GM12878 (cell line): ENCODE measurements around the gene TAC3. TPM values are rescaled to one million over a fixed set of nuclear protein-coding genes. Genes with fewer than 3 reads are reported as not detected.

Experiments
- ATAC-seq: fragments of 200-7000 bp; cut with Tn5 transposase; 3 replicates; pipeline ENCODE4 v1.9.1; 2020; ENCODE audit warnings: mild to moderate bottlenecking, moderate library complexity
- BruUV-seq: library from RNA; stranded (reverse); fragments of 400-500 nt; replicated peaks from 2 replicates; lab custom pipeline; 2021; lab: Mats Ljungman, UMichigan
- CTCF ChIA-PET: fragments of 300-600 bp; sonication (Branson Sonifier 250); formaldehyde crosslinking; extraction: SDS; loops from one replicate; lab custom pipeline; 2021; ENCODE audit warnings: inconsistent platforms; lab: Yijun Ruan, JAX
- POLR2A ChIA-PET: fragments of 350-600 bp; formaldehyde crosslinking; extraction: SDS; loops from one replicate; lab custom pipeline; 2021; ENCODE audit warnings: inconsistent platforms; lab: Charles Lee
- RAD21 ChIA-PET: fragments of 300-600 bp; sonication (Branson Sonifier 250); formaldehyde crosslinking; loops from one replicate; lab custom pipeline; 2023; ENCODE audit warnings: antibody characterized with exemption; ENCODE audit not compliant: unreplicated experiment; lab: Charles Lee
- SMC1A ChIA-PET: fragments of 300-600 bp; sonication (Branson Sonifier 250); formaldehyde crosslinking; loops from one replicate; lab custom pipeline; 2023; ENCODE audit not compliant: unreplicated experiment, uncharacterized antibody; lab: Charles Lee
- DNase-seq: peaks from one replicate; pipeline ENCODE4 v3.0.0-alpha.2; 2011; ENCODE audit warnings: low read depth, low spot score
- FAIRE-seq: peaks from 3 replicates; lab custom pipeline; 2011; peaks lifted over from hg19 to GRCh38; lab: Jason Lieb, UNC
- H2AFZ ChIP-seq: 2 replicates; pipeline ENCODE4 v1.6.0; 2011; ENCODE audit warnings: low read depth, low read length, control low read depth; ENCODE audit not compliant: control insufficient read depth
- H3K27ac ChIP-seq: 2 replicates; pipeline ENCODE4 v1.5.1; 2011; ENCODE audit warnings: control low read depth; ENCODE audit not compliant: control insufficient read depth, insufficient read depth
- H3K27me3 ChIP-seq, 2 experiments: replicated peaks in 1 of 2; 2 replicates each; pipeline versions ENCODE4 v1.6.0 to v1.6.1; 2011; ENCODE audit warnings: low read length in 1 of 2; ENCODE audit not compliant: control insufficient read depth in 2 of 2, insufficient read depth in 2 of 2
- H3K36me3 ChIP-seq, 2 experiments: 2 replicates each; pipeline ENCODE4 v1.5.1; 2011; ENCODE audit warnings: low read length in 1 of 2; ENCODE audit not compliant: control insufficient read depth in 2 of 2, insufficient read depth in 2 of 2
- H3K4me1 ChIP-seq: 2 replicates; pipeline ENCODE4 v1.6.1; 2011; ENCODE audit warnings: mild to moderate bottlenecking, low read length, moderate library complexity, mixed read lengths; ENCODE audit not compliant: control insufficient read depth, insufficient read depth
- H3K4me2 ChIP-seq: 2 replicates; pipeline ENCODE4 v1.6.0; 2011; ENCODE audit warnings: control low read depth; ENCODE audit not compliant: control insufficient read depth, insufficient read depth
- H3K4me3 ChIP-seq: fragments of 200-600 bp; sonication (generic); 2 replicates; pipeline ENCODE4 v1.5.1; 2016
- H3K79me2 ChIP-seq: 2 replicates; pipeline ENCODE4 v1.6.0; 2011; ENCODE audit warnings: low read length; ENCODE audit not compliant: control insufficient read depth, insufficient read depth
- H3K9ac ChIP-seq: 2 replicates; pipeline ENCODE4 v1.8.0; 2011; ENCODE audit warnings: low read length, control low read depth, mixed read lengths; ENCODE audit not compliant: control insufficient read depth, insufficient read depth
- H3K9me3 ChIP-seq: replicated peaks from 3 replicates; pipeline ENCODE4 v1.5.1; 2011; ENCODE audit warnings: mild to moderate bottlenecking, low read length; ENCODE audit not compliant: control insufficient read depth, insufficient read depth
- H4K20me1 ChIP-seq: 2 replicates; pipeline ENCODE4 v1.6.0; 2011; ENCODE audit not compliant: control insufficient read depth, insufficient read depth
- ETV6 ChIP-seq, 2 experiments: fragments of 450-650 bp in 1 of 2; IDR thresholded peaks in 1 of 2; conservative IDR thresholded peaks in 1 of 2; 2 replicates each; pipeline ENCODE4 v1.6.1; 2014; ENCODE audit warnings: antibody characterized with exemption in 1 of 2, borderline replicate concordance in 1 of 2, low read depth in 1 of 2, mild to moderate bottlenecking in 1 of 2, moderate library complexity in 1 of 2
- GATAD2B ChIP-seq: fragments of 450-650 bp; conservative IDR thresholded peaks from 2 replicates; pipeline ENCODE4 v1.6.1; 2017; ENCODE audit warnings: low read depth, mild to moderate bottlenecking, moderate library complexity
- HDGF ChIP-seq: fragments of 450-650 bp; IDR thresholded peaks from 2 replicates; pipeline ENCODE4 v1.6.1; 2016; ENCODE audit warnings: antibody characterized with exemption
- KLF5 ChIP-seq: fragments of 450-650 bp; IDR thresholded peaks from 2 replicates; pipeline ENCODE4 v1.6.1; 2014; ENCODE audit warnings: mild to moderate bottlenecking; ENCODE audit not compliant: partially characterized antibody
- MEF2A ChIP-seq: IDR thresholded peaks from 2 replicates; pipeline ENCODE4 v1.6.1; 2011; ENCODE audit warnings: low read depth, mild to moderate bottlenecking, low read length, moderate library complexity; ENCODE audit not compliant: insufficient read depth
- NR2C2 ChIP-seq: IDR thresholded peaks from 2 replicates; pipeline ENCODE4 v1.6.1; 2011; ENCODE audit warnings: borderline replicate concordance, low read depth; ENCODE audit not compliant: control insufficient read depth, insufficient read length
- TCF7 ChIP-seq: IDR thresholded peaks from 2 replicates; pipeline ENCODE4 v1.6.1; 2014; ENCODE audit warnings: antibody characterized with exemption, borderline replicate concordance
- WGBS: methylation state at CpG from one replicate; pipeline ENCODE4 v1.1.6; 2016; ENCODE audit warnings: low lambda C conversion rate; ENCODE audit not compliant: insufficient replicate concordance, insufficient coverage; ENCODE audit errors: missing lambda C conversion rate; 5-methylcytosine and 5-hydroxymethylcytosine counted together
- in situ Hi-C: fragments of 300-500 bp; cut with MboI; formaldehyde crosslinking; loops from 9 replicates; pipeline ENCODE4 v1.14.3; 2018; ENCODE audit warnings: mixed read lengths
- intact Hi-C: fragments of 100-400 bp; cut with micrococcal nuclease; formaldehyde crosslinking; loops from one replicate; pipeline ENCODE4 v1.14.2; 2022; ENCODE audit not compliant: unreplicated experiment
- polyA plus RNA-seq, 11 experiments: library from polyadenylated mRNA; depleted of rRNA in 4 of 11; unstranded in 6 of 11; stranded (reverse) in 5 of 11; fragments of >200 nt; fragmentation: Nextera tagmentation in 4 of 11; fragmentation: Illumina TruSeq in 1 of 11; extraction: Ambion mirVana in 4 of 11; extraction: Trizol in 1 of 11; gene quantifications; 1 replicate in 1 of 11; 2 replicates in 10 of 11; pipeline versions ENCODE4 v1.2.1 to v1.2.3, GENCODE V29; 2011 to 2016; ENCODE audit warnings: inconsistent platforms in 2 of 11, missing spikeins in 2 of 11, low read depth in 1 of 11
- total RNA-seq, 4 experiments: library from RNA; depleted of rRNA in 3 of 4; stranded (reverse); fragments of >200 nt in 3 of 4; fragmentation: Illumina TruSeq in 1 of 4; extraction: Trizol in 1 of 4; gene quantifications; 2 replicates each; pipeline versions ENCODE4 v1.2.1 to v1.2.3, GENCODE V29; 2013 to 2021
- TF ChIP-seq, protein P1 (sequence below): fragments of 450-650 bp; IDR thresholded peaks from 2 replicates; pipeline ENCODE4 v1.6.1; 2014; ENCODE audit warnings: mild to moderate bottlenecking
- TF ChIP-seq, protein P2 (sequence below): fragments of 450-650 bp; IDR thresholded peaks from 2 replicates; pipeline ENCODE4 v1.6.1; 2018; ENCODE audit warnings: mild to moderate bottlenecking, low read depth, moderate library complexity; ENCODE audit not compliant: partially characterized antibody

TAC3 gene
- total and polyA plus RNA-seq, 10 of the 15 experiments (the other 5 are each of a cell fraction or from before 2014, with no cell fraction given): 0.11 to 0.18 (median 0.13) TPM; not detected in 7

DNA sequence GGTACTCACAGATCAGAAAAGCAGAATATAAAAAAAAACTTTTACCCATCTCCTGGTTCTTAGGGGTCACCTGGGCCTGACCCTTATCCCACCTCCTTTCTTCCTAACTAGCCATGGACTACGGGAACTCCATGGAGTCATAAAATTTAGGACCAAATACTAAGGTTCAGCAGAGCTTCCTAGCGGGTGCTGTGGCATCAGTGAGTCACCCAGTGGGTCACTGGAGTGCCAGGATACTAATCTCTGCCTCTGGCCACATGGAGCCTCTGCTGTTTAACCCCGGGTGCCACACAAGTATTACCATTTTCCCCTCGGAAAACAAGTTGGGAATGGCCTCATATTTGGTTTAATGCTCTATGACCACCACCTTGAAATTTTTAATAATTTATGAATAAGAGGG lies 16.9 kb downstream of the TAC3 start:
- 68% methylated on average over 4 of the region's 4 CpGs for WGBS
- Histone ChIP-seq H3K4me1 (peaks cover 34% of the 10 kb centered on the region), H3K27ac (peak overlapping the region; percentile 28), H3K9me3 (no peaks in the 10 kb centered on the region), H3K79me2 (no peaks in the 10 kb centered on the region; the same call in 1 of the 2 replicates), H3K9ac (no peak overlapping the region), H3K36me3 (peaks cover 1 to 6% of the 10 kb centered on the region in 2 experiments; a peak in 2 of 4 replicates), H4K20me1 (no peaks in the 10 kb centered on the region), H3K4me2 (peak overlapping the region; percentile 39), H3K27me3 (no peaks in the 10 kb centered on the region), H2AFZ (no peak overlapping the region), H3K4me3 (no peak overlapping the region)
- DNase-seq (no peak), FAIRE-seq (no peak), ATAC-seq (no peak)
- SMC1A ChIA-PET: interaction anchor here (0.6 to 12.3 kb wide), 13 partner anchors 9 to 443 kb away, joined by 3 to 125 read pairs (median 3); partner anchors contain the start of genes HSD17B6 and STAT6
- RAD21 ChIA-PET: interaction anchor here (0.6 to 1.5 kb wide), 12 partner anchors 8 to 372 kb away, joined by 3 to 13 read pairs (median 4); partner anchors contain the start of genes PRIM1, PTGES3 and STAT6
- in situ Hi-C loops (no loop called here), intact Hi-C loops (no loop called here)
- POLR2A ChIA-PET: interaction anchor here (0.5 to 2.2 kb wide), 2 partner anchors 112 to 248 kb away, joined by 3 to 7 read pairs; partner anchors contain the start of gene STAT6
- TF ChIP-seq ETV6 (conservative IDR thresholded peaks at IDR 0.05 in 1 of 2, IDR thresholded peaks at IDR 0.05 in 1 of 2; ENCODE audit: borderline replicate concordance in 1 of 2, low read depth in 1 of 2): 0 out of 4 replicates have a peak, but pooled peaks of 1 of the 2 experiments have one; percentile 5
- TF ChIP-seq NR2C2: no peak
- TF ChIP-seq GATAD2B: 0 out of 2 replicates have a peak, but pooled peaks have one; percentile 4
- no TSS peak for BruUV-seq
- CTCF ChIA-PET: interaction anchor here (0.6 to 12.1 kb wide), 10 partner anchors 8 to 1360 kb away, joined by 3 to 177 read pairs (median 24); partner anchors contain the start of genes HSD17B6, PRIM1 and STAT6

DNA sequence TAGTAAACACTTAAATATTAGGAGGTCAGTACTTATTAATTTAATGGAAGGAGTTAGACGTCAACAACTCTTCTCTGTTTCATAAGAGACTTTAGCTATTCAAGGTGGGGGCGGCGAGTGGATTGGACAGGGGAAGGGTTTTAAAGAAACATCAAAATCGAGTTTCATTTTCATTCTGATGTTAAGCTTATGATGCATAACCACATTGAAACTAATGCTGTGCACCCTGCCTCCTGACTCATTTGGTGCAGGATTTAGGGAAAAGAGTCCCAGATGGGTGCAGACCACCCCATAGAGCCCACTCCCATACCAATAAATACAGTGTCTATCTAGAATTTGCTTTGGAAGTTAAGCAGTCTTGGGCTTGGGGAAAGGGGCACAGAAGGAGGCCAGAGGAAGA lies 17.3 kb downstream of the TAC3 start:
- H3K4me1 ChIP-seq: peaks cover 34% of the 10 kb centered on the region
- DNase-seq: peak; percentile 69
- peak; percentile 94 for FAIRE-seq
- intact Hi-C loops (no loop called here), in situ Hi-C loops (no loop called here)
- WGBS: 4% methylated on average over 4 of the region's 4 CpGs
- ChIA-PET SMC1A (interaction anchor here (0.6 to 12.3 kb wide), 10 partner anchors 8 to 249 kb away, joined by 3 to 125 read pairs (median 4); partner anchors contain the start of genes HSD17B6 and STAT6), CTCF (interaction anchor here (0.6 to 12.1 kb wide), 10 partner anchors 7 to 1360 kb away, joined by 3 to 177 read pairs (median 24); partner anchors contain the start of genes HSD17B6, PRIM1 and STAT6), POLR2A (interaction anchor here (0.5 to 2.2 kb wide), 3 partner anchors 31 to 247 kb away, joined by 3 to 9 read pairs (median 7); partner anchors contain the start of gene STAT6), RAD21 (interaction anchor here (0.6 to 1.5 kb wide), 13 partner anchors 8 to 372 kb away, joined by 3 to 13 read pairs (median 5); partner anchors contain the start of genes PRIM1, PTGES3 and STAT6)
- H3K4me3 ChIP-seq: no peak overlapping the region
- no peaks in the 10 kb centered on the region for H3K9me3 ChIP-seq
- BruUV-seq: no TSS peak
- H3K27me3 ChIP-seq: no peaks in the 10 kb centered on the region
- peak overlapping the region; percentile 56 for H3K27ac ChIP-seq
- peak overlapping the region; percentile 65 for H3K4me2 ChIP-seq
- H2AFZ ChIP-seq: no peak overlapping the region
- peaks cover 0 to 6% of the 10 kb centered on the region in 2 experiments; a peak in 2 of 4 replicates for H3K36me3 ChIP-seq
- ATAC-seq: peak; percentile 89
- no peaks in the 10 kb centered on the region for H4K20me1 ChIP-seq
- H3K9ac ChIP-seq: no peak overlapping the region
- no peaks in the 10 kb centered on the region; the same call in 1 of the 2 replicates for H3K79me2 ChIP-seq
- TF ChIP-seq HDGF (no peak), NR2C2 (no peak), KLF5 (no peak), MEF2A (no peak), TCF7 (no peak)
- TF ChIP-seq, protein P1, sequence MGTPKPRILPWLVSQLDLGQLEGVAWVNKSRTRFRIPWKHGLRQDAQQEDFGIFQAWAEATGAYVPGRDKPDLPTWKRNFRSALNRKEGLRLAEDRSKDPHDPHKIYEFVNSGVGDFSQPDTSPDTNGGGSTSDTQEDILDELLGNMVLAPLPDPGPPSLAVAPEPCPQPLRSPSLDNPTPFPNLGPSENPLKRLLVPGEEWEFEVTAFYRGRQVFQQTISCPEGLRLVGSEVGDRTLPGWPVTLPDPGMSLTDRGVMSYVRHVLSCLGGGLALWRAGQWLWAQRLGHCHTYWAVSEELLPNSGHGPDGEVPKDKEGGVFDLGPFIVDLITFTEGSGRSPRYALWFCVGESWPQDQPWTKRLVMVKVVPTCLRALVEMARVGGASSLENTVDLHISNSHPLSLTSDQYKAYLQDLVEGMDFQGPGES: no peak
- TF ChIP-seq, protein P2, sequence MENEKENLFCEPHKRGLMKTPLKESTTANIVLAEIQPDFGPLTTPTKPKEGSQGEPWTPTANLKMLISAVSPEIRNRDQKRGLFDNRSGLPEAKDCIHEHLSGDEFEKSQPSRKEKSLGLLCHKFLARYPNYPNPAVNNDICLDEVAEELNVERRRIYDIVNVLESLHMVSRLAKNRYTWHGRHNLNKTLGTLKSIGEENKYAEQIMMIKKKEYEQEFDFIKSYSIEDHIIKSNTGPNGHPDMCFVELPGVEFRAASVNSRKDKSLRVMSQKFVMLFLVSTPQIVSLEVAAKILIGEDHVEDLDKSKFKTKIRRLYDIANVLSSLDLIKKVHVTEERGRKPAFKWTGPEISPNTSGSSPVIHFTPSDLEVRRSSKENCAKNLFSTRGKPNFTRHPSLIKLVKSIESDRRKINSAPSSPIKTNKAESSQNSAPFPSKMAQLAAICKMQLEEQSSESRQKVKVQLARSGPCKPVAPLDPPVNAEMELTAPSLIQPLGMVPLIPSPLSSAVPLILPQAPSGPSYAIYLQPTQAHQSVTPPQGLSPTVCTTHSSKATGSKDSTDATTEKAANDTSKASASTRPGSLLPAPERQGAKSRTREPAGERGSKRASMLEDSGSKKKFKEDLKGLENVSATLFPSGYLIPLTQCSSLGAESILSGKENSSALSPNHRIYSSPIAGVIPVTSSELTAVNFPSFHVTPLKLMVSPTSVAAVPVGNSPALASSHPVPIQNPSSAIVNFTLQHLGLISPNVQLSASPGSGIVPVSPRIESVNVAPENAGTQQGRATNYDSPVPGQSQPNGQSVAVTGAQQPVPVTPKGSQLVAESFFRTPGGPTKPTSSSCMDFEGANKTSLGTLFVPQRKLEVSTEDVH: no peak
